Neural cell (in vitro differentiated cells): ENCODE results near the gene ZNF507.

Experiments used
- EP300 ChIP-seq: fragments of 450-650 bp; conservative IDR thresholded peaks from 2 replicates; pipeline ENCODE4 v1.6.1; 2014; ENCODE audit warnings: antibody characterized with exemption, mild to moderate bottlenecking, moderate library complexity; ENCODE audit not compliant: poor library complexity, severe bottlenecking
- EZH2 ChIP-seq: fragments of 200-600, 300-800 bp; shearing (Covaris generic), sonication (generic); IDR thresholded peaks from 2 replicates; pipeline ENCODE4 v1.6.1; 2014; ENCODE audit warnings: antibody characterized with exemption, low read length, borderline replicate concordance, mild to moderate bottlenecking; ENCODE audit not compliant: insufficient read depth, poor library complexity, severe bottlenecking
- MXI1 ChIP-seq: fragments of 450-650 bp; conservative IDR thresholded peaks from 2 replicates; pipeline ENCODE4 v1.6.1; 2014; ENCODE audit warnings: antibody characterized with exemption, mild to moderate bottlenecking; ENCODE audit not compliant: poor library complexity, severe bottlenecking
- POLR2AphosphoS5 ChIP-seq: IDR thresholded peaks from 2 replicates; pipeline ENCODE4 v1.6.1; 2012
- REST ChIP-seq: IDR thresholded peaks from 2 replicates; pipeline ENCODE4 v1.6.1; 2012; ENCODE audit warnings: borderline replicate concordance
- TAF1 ChIP-seq: IDR thresholded peaks from 2 replicates; pipeline ENCODE4 v1.6.1; 2012; ENCODE audit warnings: low read depth
- TF ChIP-seq, protein P1 (sequence below): fragments of 450-650 bp; IDR thresholded peaks from 2 replicates; pipeline ENCODE4 v1.5.1; 2014; ENCODE audit warnings: antibody characterized with exemption, mild to moderate bottlenecking, moderate library complexity; ENCODE audit not compliant: poor library complexity, severe bottlenecking

- TF ChIP-seq, protein P1, sequence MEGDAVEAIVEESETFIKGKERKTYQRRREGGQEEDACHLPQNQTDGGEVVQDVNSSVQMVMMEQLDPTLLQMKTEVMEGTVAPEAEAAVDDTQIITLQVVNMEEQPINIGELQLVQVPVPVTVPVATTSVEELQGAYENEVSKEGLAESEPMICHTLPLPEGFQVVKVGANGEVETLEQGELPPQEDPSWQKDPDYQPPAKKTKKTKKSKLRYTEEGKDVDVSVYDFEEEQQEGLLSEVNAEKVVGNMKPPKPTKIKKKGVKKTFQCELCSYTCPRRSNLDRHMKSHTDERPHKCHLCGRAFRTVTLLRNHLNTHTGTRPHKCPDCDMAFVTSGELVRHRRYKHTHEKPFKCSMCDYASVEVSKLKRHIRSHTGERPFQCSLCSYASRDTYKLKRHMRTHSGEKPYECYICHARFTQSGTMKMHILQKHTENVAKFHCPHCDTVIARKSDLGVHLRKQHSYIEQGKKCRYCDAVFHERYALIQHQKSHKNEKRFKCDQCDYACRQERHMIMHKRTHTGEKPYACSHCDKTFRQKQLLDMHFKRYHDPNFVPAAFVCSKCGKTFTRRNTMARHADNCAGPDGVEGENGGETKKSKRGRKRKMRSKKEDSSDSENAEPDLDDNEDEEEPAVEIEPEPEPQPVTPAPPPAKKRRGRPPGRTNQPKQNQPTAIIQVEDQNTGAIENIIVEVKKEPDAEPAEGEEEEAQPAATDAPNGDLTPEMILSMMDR = no peak
- TF ChIP-seq TAF1 (peak; percentile 3), EP300 (no peak), EZH2 (no peak), REST (no peak), POLR2AphosphoS5 (no peak), MXI1 (no peak)
These were observed 59.6 kb downstream of the ZNF507 start for GRCh38 chr19:32404933-32405430.
